GM21367 (cell line): ENCODE measurements around the gene NCOA1.
"Not testable (repeated sequence)": the region's sequence is repeated elsewhere in the genome, so short reads cannot be mapped to it uniquely, and the experiment has no call there.

Experiments used
- ATAC-seq: cut with Tn5 transposase; IDR thresholded peaks from one replicate; pipeline ENCODE4 v1.9.1; 2021; ENCODE audit not compliant: unreplicated experiment

Gene NCOA1

DNA sequence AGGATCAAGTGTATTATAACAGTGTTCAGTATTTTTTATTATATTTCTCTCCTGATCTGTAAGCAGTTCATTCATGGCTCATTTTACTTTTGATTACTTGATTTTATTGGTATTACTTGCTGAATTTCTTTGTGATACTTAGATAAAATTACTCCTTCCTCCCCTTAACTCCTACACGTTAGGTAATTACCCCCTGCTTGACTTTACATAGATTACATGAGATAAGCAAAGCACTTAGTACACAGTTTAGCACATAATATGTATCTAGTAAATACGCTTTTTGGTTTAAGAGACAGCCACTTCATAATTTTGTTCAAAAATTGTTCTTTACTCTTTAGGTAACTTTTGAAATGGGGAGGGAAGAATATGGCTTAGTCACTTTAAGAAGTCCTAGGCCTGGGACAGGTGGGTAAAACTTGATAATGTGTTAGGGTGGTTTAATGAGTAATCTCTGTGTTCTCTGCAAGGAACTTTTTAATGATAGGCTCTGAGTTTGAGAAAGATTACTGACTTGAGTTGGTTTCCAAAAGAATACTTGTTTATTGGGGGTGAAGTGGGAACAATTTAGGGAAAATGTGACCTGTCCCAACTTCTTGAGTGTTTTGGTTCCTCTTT is 80.9 kb downstream of the NCOA1 start:
- ATAC-seq: no peak

DNA sequence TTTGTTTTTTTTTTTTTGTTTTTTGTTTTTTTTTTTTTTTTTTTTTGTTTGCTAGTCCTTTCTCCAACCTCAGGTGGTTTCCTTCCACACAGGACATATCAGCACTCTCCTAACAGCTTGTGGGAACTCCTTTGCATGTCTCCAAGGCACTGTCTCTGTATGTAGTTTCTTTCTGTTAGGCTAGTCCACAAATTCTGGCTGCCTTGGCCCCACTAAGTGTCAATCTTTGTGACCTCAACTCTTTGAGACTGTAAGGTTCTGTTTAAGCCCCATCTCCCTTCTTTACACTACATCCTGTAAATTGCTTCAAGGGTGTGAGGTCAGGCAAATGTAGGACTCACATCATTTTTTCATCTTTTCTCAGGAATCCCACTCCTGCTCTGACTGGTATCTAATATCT is 85.1 kb downstream of the NCOA1 start:
- no peak for ATAC-seq

DNA sequence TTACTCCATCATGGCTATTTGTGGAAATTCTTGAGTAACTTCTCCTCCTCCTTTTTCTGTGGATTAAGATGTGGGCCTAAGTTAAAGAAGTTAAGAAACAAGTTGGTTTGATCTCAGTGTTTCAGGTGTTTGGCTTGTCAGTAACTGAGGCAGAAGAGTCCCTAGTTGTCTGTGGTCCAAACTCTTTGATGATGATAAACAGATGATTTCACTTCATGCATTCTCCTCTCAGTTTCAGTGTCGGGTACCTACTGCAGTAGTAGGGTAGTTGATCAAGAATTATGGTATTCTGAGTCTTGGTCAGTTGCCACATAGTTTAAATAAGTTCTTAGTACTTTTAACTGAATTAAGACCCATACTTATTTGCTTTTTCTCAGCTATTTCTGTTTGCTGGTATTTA is 85.6 kb downstream of the NCOA1 start:
- no peak for ATAC-seq

DNA sequence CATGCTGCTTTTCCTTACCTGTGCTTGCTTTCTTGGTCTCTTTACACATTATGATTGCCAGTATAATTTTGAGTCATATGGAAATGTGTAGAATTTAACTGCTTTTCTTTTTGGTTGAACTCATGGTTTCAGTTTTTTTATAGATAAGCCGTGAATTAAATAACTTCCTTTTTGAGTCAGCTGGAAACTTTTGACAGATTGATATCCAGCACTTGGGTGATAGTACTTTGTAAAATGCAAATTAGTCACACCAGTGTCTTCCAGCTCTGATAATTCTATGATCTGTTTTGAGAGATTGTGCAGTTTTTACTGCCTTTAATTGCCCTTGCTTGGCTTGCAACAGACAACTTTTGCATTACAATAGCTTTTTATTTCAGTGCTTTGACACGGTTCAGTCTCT is 86.4 kb downstream of the NCOA1 start:
- peak; percentile 49 for ATAC-seq

DNA sequence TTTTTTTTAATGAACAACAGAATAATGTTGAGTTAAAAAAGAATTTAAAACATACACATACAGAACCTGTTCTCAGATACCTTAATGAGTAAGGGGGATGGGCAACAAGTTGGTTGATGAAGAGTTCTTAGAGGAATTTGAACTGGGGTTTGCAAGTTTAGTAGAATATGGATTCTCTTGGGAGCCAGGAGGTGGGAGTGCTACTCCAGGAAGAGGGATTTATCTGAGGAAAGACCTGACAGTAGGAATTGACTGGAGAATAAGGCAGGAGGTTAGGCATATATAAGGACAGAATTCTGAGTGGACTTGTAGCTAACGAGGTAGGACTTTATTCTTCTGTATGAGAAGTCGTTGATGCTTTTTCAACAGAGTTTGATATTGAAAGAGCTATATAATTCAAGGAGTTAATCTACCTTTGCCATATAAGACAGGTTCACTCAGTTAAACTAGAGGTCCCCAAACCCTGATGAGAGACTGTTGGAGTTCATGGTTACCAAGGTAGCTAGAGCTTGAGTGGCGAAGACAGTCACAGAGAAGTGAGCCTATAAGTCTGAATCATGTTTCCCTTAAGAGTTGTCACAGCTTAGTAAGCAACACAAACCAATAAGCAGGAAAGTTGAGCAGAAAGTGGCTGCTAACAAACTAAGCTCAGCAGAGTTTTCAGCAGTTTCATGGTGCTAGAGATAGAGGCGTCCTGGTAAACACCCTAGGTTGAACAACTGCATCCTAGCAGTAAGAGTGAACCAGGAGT is 88.2 kb downstream of the NCOA1 start:
- no peak for ATAC-seq

DNA sequence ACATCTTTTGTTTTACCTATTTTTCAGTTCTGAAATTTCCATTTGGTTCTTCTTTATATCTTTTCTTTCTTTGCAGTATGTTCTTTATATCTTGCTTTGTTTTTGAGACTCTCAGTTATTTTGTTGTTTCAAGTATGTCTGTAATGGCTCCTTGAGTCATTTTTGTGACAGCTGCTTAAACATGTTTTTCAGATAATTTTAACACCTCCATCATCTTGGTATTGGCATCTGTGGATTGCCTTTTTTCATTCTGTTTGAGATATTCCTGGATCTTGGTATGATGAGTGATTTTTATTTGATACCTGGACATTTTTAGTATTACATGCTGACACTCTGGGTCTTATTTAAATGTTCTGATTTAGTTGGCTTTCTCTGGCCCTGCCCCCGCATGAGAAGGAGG is 89.5 kb downstream of the NCOA1 start:
- ATAC-seq: no peak

DNA sequence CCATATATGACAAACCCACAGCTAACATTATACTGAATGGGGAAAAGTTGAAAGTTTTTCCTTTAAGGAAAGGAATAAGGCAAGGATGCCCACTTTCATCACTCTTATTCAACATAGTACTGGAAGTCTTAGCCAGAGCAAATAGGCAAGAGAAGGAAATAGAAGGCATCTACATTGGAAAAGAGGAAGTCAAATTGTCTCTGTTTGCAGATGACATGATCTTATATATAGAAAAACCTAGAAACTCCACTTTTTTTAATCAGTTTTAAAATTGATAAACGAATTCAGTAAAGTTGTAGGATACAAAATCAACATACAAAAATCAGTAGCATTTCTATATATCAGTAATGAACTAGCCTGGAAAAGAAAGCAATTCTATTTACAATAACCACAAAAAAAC is 90.9 kb downstream of the NCOA1 start:
- not testable (repeated sequence) for ATAC-seq

DNA sequence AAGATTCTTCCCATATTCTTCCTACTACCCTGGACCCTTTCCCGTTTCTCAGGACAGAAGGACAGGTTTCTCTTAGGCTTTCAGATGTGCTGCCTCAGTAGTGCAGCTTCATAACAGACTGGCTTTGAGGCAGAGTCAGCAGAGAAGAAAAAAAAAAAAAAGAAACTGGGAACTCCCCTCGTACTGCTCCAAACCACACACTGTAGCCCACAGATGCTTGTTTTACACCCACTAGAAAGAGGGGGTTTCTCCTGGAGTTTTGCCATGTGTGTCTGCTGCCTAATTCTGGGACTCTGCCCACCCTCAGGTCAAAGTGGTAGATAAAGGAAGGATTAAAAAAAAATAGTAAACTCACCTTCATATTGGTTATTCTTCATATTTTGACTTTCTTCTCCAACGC is 95.9 kb downstream of the NCOA1 start:
- ATAC-seq: peak; percentile 44

DNA sequence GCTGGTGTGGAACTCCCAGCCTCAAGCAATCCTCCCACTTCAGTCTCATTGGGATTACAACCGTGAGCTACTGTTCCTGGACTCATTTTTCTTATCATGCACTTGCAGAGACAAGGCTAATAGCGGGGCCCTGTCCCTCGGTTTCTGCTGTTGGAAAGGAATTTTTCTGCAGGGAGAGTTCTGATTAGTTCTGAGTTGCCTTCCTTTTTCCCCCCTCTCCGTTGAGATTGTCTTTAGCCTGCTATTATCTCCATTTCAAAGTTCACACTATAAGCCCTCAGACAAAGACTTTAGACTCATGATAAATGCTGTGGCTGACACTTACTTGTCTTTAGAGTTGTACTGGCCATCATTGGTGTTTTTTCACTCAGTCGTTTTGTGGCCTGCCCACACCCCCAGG is 97.2 kb downstream of the NCOA1 start:
- no peak for ATAC-seq

DNA sequence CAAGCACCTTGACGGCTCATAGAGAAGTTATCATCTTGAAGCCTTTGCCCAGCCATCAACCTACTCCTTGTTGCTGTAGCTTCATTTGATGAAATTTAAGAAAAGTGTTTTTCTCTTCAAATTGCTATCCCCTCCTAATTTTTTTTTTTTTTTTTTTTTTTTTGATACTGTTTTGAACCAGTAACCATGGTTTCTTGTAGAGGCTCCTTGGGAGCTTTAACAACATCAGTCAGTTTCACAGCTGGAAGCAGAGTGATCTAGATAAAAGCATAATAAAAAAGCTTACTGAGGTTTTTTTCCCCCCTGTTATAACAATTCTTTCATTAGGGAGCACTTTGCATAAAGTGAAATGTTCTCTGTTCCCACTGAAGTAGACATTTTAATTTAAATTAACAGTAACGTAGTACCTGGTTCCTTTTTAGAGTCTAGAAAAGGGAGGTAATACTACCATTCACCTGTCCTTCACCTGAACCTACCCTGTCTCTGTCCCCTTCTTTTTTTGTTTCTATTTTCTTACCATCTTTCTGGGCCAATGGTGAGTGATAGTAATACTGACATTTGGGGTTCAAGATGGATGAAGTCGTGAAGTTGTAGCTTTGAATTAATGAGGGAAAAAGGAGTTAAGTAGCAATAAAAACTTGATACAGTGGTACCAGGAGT is 101.5 kb downstream of the NCOA1 start:
- no peak for ATAC-seq

DNA sequence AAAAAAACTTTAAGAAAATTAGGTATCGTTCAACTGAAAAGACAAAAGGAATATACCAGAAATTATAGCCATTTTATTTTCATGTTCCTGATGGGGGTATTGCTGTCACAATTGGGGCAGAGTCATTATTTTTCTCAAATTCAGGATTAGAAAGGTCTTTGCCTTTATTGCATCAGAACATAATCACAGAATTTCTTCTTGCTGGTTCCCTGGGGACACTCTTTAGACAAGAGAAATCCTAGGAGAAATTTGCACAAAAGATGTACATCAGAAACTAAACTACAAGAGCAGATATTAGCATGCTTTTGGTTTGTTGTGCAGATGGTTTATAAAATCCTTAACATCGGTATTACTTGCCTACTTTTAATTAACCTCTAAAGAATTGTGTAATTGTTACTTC is 103.2 kb downstream of the NCOA1 start:
- no peak for ATAC-seq

DNA sequence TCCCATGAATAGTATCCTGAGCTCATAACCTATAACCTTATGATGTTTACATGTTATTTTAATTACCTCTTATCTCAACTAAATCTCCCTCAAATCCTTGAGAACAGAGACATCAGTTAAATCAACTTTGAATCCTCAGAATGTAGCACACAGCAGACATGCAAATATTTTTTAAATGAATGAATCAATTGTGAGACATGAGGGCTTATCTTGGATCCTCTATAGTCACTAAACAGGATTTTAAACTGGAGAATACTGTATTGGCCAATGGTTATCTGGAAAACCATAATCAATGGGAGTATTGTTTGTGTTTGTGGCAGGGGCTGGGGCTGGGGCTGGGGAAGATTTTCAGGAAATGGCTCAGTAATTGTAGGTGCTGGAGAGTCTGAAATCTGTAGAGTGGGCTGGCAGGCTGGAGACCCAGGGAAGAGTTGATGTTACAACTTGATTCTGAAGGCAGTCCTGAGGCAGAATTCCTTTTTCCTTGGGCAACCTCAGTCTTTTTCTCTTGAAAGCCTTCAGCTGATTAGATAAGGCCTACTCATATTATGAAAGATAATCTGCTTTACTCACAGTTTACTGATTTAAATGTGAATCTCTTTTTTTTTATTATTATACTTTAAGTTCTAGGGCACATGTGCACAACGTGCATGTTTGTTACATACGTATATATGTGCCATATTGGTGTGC is 106.3 kb downstream of the NCOA1 start:
- no peak for ATAC-seq

DNA sequence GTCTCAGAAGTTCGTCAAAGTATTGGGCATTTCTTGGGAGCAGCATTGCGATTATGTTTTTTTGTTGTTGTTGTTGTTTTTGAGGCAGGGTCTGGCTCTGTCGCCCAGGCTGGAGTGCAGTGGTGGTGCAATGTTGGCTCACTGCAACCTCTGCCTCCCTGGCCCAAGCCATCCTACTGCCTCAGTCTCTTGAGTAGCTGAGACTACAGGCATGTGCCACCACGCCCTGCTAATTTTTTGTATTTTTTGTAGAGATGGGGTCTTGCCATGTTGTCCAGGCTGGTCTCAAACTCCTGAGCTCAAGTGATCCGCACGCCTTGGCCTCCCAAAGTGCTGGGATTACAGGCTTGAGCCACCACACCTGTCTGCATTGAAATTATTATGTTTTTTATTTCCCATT is 109.1 kb downstream of the NCOA1 start:
- ATAC-seq: not testable (repeated sequence)

DNA sequence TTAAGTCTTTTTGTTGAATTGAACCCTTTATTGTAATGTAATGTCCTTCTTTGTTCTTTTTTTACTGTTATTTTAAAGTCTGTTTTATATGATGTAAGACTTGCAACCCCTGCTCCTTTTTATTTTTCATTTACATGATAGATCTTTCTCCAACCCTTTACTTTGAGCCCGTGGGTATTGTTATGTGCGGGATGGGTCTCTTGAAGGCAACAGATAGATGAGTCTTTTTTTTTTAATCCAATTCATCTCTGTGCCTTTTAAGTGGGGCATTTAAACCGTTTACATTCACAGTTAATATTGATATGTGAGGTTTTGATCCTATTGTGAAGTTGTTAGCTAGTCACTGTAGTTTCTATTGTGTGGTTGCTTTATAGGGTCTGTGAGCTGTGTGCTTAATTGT is 120.6 kb downstream of the NCOA1 start:
- ATAC-seq: no peak

DNA sequence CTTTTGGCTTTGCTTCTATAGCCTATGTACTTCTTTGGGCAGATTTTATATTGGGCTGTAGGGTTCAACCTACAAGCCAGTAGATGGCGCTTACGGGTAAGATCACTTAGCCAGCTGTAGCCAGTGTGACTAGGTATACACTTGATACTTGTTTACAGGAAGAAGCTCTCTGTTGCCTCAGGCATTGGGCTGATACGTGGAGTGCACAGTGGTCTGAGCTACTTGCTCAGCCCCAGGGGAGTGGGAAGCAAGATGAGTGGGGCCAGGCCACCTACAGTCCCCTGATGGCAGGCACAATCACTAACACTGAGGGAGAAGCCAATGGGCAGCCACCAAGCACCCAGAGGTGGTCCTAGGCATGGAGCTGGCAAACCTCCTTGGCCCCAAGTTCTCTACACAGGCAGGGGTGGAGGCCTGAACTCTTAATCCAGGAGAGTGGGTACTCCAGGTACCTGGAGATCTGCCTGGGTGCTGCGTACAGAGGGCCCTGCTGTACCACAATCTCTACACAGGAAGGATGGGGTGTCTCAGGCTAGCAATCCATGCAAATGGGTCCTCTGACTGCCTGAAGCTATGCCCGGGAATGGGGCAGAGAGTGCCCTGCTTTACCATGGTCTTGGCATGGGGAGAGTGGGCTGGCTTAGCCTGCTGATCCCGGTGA is 122.2 kb downstream of the NCOA1 start:
- ATAC-seq: peak; percentile 83

DNA sequence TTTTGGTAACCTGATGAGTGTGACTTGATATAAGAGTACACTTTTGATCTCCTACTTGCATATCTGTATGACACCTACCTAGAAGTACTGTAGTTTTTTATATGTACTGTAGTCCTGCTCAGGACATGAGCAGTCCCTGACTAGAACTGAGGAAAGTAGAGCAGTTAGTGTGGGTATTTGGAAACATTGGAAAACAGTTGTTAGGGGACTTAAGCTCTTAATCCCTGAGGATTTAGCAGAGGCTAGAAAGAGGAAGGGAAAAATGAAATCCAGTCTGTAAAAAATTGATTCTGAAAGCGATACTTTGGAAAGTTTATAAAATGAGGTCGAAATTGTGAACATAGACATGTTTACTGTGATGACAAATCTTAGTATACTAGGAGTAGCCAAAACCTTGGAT is 125.6 kb downstream of the NCOA1 start:
- no peak for ATAC-seq

DNA sequence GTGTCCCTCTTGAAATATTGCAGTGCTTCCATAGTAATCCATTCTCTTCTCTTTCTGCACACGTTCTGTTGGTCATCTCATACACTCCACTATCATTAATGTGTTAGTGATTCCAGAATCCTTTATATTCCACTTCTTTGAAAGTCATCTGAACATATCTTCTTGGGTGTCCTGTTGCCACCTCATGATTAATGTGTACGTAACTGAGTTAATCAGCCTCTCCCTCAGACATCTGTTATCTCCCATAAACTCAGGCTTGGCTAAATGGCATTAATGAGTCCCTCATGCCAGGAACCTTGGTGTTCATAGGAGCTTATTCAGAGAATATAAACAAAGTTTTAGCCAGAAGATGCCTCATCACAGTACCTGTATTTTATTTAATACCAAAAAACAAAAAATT is 126.4 kb downstream of the NCOA1 start:
- ATAC-seq: no peak

DNA sequence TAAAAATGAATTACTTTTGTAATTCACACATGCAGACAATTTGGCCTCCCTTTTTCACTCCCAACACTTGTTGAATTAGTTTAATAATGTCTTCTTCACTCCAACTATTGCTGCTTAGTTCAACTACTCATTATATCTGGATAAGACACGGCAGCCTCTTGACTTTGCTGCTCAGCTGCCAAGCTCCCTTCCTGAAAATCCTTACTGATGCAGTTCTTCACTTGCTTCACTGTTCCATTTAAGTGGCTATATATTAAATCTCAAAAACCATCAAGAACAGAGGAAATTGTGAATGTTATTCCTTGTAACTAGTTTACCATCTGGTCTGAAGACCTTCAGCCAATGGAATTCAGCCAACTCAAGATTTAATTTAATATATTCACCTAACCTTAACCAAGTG is 127.1 kb downstream of the NCOA1 start:
- no peak for ATAC-seq

DNA sequence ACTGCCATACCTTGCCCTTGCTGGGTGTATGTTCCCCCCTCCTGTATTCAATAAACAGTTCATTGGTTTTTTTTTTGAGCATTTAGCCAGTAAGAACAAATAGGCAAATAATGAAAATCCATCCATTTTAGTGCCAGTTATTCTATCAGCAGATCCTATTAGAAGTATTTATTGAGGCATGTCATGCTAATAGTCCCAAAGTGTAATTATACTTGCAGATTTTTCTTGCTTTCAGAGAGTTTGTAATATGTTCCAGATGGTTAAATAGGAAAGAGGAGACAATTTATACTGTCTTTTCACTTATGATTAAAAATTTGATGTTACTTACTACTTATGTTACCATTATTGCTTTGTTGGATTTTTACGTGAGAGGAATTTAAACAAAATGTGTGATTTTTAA is 127.6 kb downstream of the NCOA1 start:
- no peak for ATAC-seq

DNA sequence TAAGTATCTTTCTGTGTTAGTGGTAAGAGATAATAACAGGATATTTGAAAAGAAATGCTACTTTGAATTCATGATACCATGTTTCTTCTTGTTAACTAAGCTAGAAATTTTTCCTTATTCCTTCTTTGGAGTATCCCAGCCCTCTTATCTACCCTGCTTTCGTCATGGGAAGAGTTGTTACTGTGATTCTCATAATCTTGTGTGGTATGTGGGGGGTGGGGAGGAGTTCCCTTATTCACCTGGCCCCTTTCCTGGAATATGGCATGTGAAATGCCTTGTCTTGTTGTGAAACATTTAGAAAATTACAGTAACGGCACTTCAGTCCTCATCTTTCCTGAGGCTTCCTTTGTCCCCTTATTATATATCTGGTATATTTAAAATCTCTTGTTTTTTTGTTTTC is 129.9 kb downstream of the NCOA1 start:
- ATAC-seq: no peak

DNA sequence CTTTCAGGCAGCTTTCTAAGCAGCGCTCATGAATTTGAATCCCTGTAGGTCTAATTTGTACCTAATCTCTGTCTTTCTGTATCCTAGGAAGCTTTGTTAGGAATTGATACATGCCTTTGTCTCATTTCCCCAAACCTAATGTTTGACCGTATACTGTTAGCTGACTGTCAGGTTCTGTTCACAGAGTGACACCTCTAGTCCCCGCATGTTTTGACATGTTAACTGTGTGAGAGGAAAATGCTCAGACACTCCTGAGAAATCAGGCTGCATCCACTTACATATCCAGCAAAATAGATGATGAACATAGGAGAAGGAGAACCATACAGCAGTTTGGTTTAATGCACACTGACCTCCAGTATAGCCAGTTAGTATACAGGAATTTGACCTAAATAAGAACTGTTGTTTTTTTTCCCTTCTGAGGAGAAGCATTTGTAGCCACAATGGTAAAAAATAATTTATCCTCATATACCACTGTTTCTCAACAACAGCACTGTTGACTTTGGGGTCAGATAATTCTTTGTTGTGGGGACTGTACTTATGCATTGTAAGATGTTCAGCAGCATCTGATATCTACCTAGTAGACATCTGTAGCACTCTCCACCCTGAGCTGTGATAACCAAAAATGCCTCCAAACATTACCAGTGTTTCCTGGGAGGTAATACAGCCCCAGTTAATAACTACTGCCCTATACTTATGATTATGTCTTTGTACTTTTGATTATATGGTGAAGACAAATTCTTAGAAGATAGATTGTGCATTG is 130.9 kb downstream of the NCOA1 start:
- no peak for ATAC-seq
